Fibroblast of lung (primary cell): ENCODE results near the gene SEC14L1. TPM values are rescaled to one million over a fixed set of nuclear protein-coding genes. Genes with fewer than 3 reads are reported as not detected.

Source experiments
- DNase-seq, 2 donors: peaks; one replicate each; pipeline versions ENCODE4 v3.0.0 to v3.0.0-alpha.2; 2010; ENCODE audit warnings: low read depth in 2 of 2
- H2AFZ ChIP-seq: 2 replicates; pipeline ENCODE4 v1.5.1; 2012; ENCODE audit warnings: low read length, control low read depth, inconsistent platforms
- H3K27ac ChIP-seq: 2 replicates; pipeline ENCODE4 v1.5.1; 2011; ENCODE audit warnings: low read length, control low read depth; ENCODE audit not compliant: insufficient read depth
- H3K27me3 ChIP-seq: 2 replicates; pipeline ENCODE4 v1.5.1; 2011; ENCODE audit warnings: mild to moderate bottlenecking, low read length; ENCODE audit not compliant: control insufficient read depth, insufficient read depth
- H3K36me3 ChIP-seq: 2 replicates; pipeline ENCODE4 v1.5.1; 2011; ENCODE audit warnings: low read length; ENCODE audit not compliant: control insufficient read depth, insufficient read depth
- H3K4me1 ChIP-seq: 2 replicates; pipeline ENCODE4 v1.5.1; 2011; ENCODE audit warnings: low read length; ENCODE audit not compliant: control insufficient read depth, insufficient read depth; ENCODE audit errors: extremely low read depth
- H3K4me2 ChIP-seq: 2 replicates; pipeline ENCODE4 v1.5.1; 2011; ENCODE audit warnings: low read length, control low read depth; ENCODE audit not compliant: insufficient read depth; ENCODE audit errors: extremely low read depth
- H3K4me3 ChIP-seq, 4 experiments: fragments of 200-600 bp in 1 of 4; sonication (generic) in 1 of 4; replicated peaks in 1 of 4; 2 replicates each; pipeline ENCODE4 v1.5.1; 2011 to 2016; ENCODE audit warnings: low read length in 4 of 4, low read depth in 3 of 4, mild to moderate bottlenecking in 3 of 4, control low read depth in 2 of 4, inconsistent platforms in 1 of 4, mixed read lengths in 1 of 4; ENCODE audit not compliant: insufficient read depth in 1 of 4; ENCODE audit errors: control extremely low read depth in 1 of 4
- H3K79me2 ChIP-seq: 2 replicates; pipeline ENCODE4 v1.5.1; 2012; ENCODE audit warnings: mild to moderate bottlenecking, low read length, inconsistent platforms; ENCODE audit not compliant: control insufficient read depth, insufficient read depth
- H3K9ac ChIP-seq: 2 replicates; pipeline ENCODE4 v1.5.1; 2011; ENCODE audit warnings: mild to moderate bottlenecking, low read length, control low read depth; ENCODE audit not compliant: insufficient read depth
- H3K9me3 ChIP-seq: 2 replicates; pipeline ENCODE4 v1.5.1; 2012; ENCODE audit warnings: low read depth, low read length; ENCODE audit not compliant: control insufficient read depth, insufficient read depth
- H4K20me1 ChIP-seq: 2 replicates; pipeline ENCODE4 v1.5.1; 2011; ENCODE audit warnings: low read length; ENCODE audit not compliant: control insufficient read depth, insufficient read depth; ENCODE audit errors: extremely low read depth
- CTCF ChIP-seq, 2 donors: IDR thresholded peaks in 1 of 2; conservative IDR thresholded peaks in 1 of 2; 1 replicate in 1 of 2; 2 replicates in 1 of 2; pipeline ENCODE4 v1.5.1; 2011 to 2012; ENCODE audit warnings: low read length in 2 of 2, control low read depth in 1 of 2, inconsistent platforms in 1 of 2, low read depth in 1 of 2, mild to moderate bottlenecking in 1 of 2
- EZH2 ChIP-seq: IDR thresholded peaks from 2 replicates; pipeline ENCODE4 v1.5.1; 2012; ENCODE audit warnings: low read length, control low read depth, mild to moderate bottlenecking; ENCODE audit errors: missing control alignments
- polyA plus RNA-seq, 2 donors: library from polyadenylated mRNA; depleted of rRNA in 1 of 2; stranded (reverse) in 1 of 2; unstranded in 1 of 2; fragments of >200 nt; gene quantifications; 2 replicates each; pipeline ENCODE4 v1.2.1, GENCODE V29; 2011 to 2012; ENCODE audit warnings: missing spikeins in 1 of 2
- total RNA-seq: library from RNA; depleted of rRNA; stranded (reverse); fragments of >200 nt; gene quantifications from 2 replicates; pipeline ENCODE4 v1.2.1, GENCODE V29; 2014

The SEC14L1 gene
- total and polyA plus RNA-seq, 2 donors (not counting 1 experiment from before 2014, with no cell fraction given): 21.1 to 32.9 TPM

GRCh38 chr17:77184474-77184873 is 43.7 kb downstream of the SEC14L1 start:
- Histone ChIP-seq H3K36me3 (no peaks in the 10 kb centered on the region), H3K4me2 (no peak overlapping the region), H3K9ac (no peak overlapping the region), H3K79me2 (peaks cover 35% of the 10 kb centered on the region), H3K27me3 (no peaks in the 10 kb centered on the region), H4K20me1 (no peaks in the 10 kb centered on the region), H3K4me1 (no peaks in the 10 kb centered on the region), H3K4me3 (no peak overlapping the region), H2AFZ (no peak overlapping the region), H3K27ac (no peak overlapping the region), H3K9me3 (no peaks in the 10 kb centered on the region)
- TF ChIP-seq CTCF (conservative IDR thresholded peaks at IDR 0.05 in 1 of 2, IDR thresholded peaks at IDR 0.05 in 1 of 2; ENCODE audit: low read depth in 1 of 2, low read length in 2 of 2) (no peak), EZH2 (no peak)
- peak in 1 of 2 donors; percentile 75 for DNase-seq

GRCh38 chr17:77185137-77185536 is 44.4 kb downstream of the SEC14L1 start:
- no peaks in the 10 kb centered on the region for H3K4me1 ChIP-seq
- H3K4me2 ChIP-seq: no peak overlapping the region
- no peaks in the 10 kb centered on the region for H4K20me1 ChIP-seq
- peaks cover 35% of the 10 kb centered on the region for H3K79me2 ChIP-seq
- no peaks in the 10 kb centered on the region for H3K9me3 ChIP-seq
- no peak for DNase-seq
- no peaks in the 10 kb centered on the region for H3K36me3 ChIP-seq
- H2AFZ ChIP-seq: no peak overlapping the region
- no peaks in the 10 kb centered on the region for H3K27me3 ChIP-seq
- no peak overlapping the region for H3K27ac ChIP-seq
- no peak overlapping the region for H3K9ac ChIP-seq
- no peak overlapping the region for H3K4me3 ChIP-seq
- TF ChIP-seq EZH2 (no peak), CTCF (conservative IDR thresholded peaks at IDR 0.05 in 1 of 2, IDR thresholded peaks at IDR 0.05 in 1 of 2; ENCODE audit: low read depth in 1 of 2, low read length in 2 of 2) (no peak)

- Histone ChIP-seq H3K9me3 (no peaks in the 10 kb centered on the region), H2AFZ (no peak overlapping the region), H3K4me3 (no peak overlapping the region), H4K20me1 (no peaks in the 10 kb centered on the region), H3K79me2 (peaks cover 31% of the 10 kb centered on the region), H3K36me3 (peaks cover 1% of the 10 kb centered on the region), H3K27me3 (no peaks in the 10 kb centered on the region), H3K9ac (no peak overlapping the region), H3K4me1 (no peaks in the 10 kb centered on the region), H3K27ac (no peak overlapping the region), H3K4me2 (no peak overlapping the region)
- TF ChIP-seq CTCF (conservative IDR thresholded peaks at IDR 0.05 in 1 of 2, IDR thresholded peaks at IDR 0.05 in 1 of 2; ENCODE audit: low read depth in 1 of 2, low read length in 2 of 2) (no peak), EZH2 (no peak)
- no peak for DNase-seq
Measured at GRCh38 chr17:77186141-77186604, 45.4 kb downstream of the SEC14L1 start.
